GM19035 (cell line): ENCODE measurements around the gene CRLF3.
"Not testable (repeated sequence)": the region's sequence is repeated elsewhere in the genome, so short reads cannot be mapped to it uniquely, and the experiment has no call there.

Experiments used
- ATAC-seq: cut with Tn5 transposase; IDR thresholded peaks from one replicate; pipeline ENCODE4 v1.9.1; 2021; ENCODE audit not compliant: unreplicated experiment

Gene CRLF3

DNA sequence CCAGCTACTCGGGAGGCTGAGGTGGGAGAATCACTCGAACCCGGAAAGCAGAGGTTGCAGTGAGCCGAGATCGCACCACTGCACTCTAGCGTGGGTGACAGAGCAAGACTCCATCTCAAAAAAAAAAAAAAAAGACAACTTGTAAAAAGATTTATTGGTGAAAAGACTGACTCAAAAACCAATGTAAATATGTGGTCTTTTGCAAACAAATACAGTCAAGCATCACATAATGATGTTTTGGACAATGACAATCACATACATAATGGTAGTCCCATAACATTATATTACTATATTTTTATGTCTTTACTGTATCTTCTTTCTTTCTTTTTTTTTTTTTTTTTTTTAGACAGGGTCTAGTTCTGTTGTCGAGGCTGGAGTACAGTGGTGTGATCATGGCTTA lies 8.3 kb downstream of the CRLF3 start:
- no peak for ATAC-seq

DNA sequence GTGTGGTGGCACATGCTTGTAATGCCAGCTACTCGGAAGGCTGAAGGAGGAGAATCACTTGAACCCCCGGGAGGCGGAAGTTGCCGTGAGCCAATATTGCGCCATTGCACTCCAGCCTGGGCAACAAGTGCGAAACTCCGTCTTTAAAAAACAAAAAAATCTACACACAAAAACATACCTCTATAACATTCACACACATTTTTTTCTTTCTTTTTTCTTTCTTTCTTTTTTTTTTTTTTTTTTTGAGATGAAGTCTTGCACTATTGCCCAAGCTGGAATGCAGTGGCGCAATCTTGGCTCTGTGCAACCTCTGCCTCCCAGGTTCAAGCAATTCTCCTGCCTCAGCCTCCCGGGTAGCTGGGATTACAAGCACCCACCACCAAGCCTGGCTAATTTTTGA lies 9.6 kb downstream of the CRLF3 start:
- not testable (repeated sequence) for ATAC-seq

- ATAC-seq: not testable (repeated sequence)
Observed at GRCh38 chr17:30814236-30814635, 10.3 kb downstream of the CRLF3 start.

GRCh38 chr17:30812218-30813177 lies 12.0 kb downstream of the CRLF3 start:
- ATAC-seq: no peak

- no peak for ATAC-seq
Observed at GRCh38 chr17:30809867-30810266, 14.6 kb downstream of the CRLF3 start.

DNA sequence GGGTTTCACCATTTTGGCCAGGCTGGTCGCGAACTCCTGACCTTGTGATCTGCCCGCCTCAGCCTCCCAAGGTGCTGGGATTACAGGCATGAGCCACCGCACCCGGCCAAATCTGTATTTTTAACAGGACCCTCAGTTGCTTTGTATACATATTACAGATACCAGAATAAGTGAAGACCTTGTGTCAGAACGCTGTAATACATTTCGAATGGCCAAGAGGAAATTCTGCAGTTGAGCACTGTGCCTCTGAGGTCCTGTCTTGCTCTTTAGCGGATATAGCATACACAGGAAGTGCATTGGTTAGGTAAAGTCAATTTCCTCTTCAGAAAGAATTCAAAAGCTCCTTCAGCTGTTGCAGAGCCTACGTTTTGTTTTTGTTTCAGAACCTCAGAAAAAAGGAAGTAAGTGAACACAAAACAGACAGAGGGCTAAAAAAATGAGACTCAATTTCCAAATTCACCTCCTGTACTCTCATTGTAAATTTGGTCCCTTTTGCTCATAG lies 15.7 kb downstream of the CRLF3 start:
- peak; percentile 76 for ATAC-seq

DNA sequence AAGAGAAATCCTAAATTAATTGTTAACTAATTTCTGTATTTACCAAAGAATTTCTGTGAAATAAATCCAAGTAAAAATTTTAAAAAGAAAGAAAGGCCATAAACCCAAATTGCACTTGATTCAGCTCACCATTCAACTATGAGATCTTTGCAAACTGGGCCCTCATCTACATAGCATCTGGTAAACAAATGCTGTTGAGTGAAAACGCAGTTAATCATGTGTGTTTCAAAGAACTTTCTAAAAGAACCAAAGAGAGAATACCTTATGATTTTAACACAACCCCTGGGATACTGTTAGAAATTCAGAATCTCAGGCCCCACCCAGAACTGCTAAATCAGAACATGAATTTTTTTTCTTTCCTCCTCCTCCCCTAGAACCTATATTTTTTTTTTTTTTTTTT lies 16.6 kb downstream of the CRLF3 start:
- ATAC-seq: no peak

- no peak for ATAC-seq
Observed at GRCh38 chr17:30805944-30806456, 18.5 kb downstream of the CRLF3 start.

DNA sequence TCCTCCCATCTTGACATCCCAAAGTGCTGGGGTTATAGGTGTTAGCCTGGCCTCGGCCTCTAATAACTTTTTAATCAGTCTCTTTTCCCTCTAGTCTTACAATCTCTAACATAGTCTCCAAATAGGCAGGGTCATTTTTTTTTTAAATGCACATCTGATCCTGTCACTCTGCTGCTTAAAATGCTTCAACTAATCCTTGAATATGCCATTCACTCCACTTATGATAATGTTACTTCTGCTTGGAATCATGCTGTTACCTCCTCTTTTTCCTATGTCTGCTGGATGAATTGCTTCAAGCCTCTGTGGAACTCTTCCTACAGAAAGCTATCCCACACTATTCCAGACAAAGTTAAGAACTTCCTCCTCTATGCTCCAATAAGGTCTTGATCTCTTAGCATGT lies 22.8 kb downstream of the CRLF3 start:
- ATAC-seq: no peak

DNA sequence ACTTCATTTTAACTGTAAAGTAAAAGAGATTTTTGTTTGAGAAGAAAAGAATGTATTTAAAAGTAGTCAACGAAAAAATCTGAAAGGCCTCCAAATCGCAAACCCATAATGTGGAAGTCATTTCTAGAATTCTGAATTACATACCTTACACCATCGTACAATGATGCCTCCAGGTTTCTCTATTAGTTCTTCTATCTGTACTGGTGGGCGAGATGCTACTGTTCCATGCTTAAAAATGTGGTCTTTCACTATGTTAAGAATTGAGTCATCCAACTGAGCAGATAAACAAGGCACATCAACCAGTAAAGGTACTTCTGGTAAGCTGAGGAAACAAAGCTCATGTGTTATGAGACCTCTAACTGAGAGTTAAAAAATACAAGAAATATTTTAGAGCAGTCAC lies 28.5 kb downstream of the CRLF3 start:
- no peak for ATAC-seq

GRCh38 chr17:30794372-30794771 lies 30.1 kb downstream of the CRLF3 start:
- no peak for ATAC-seq

DNA sequence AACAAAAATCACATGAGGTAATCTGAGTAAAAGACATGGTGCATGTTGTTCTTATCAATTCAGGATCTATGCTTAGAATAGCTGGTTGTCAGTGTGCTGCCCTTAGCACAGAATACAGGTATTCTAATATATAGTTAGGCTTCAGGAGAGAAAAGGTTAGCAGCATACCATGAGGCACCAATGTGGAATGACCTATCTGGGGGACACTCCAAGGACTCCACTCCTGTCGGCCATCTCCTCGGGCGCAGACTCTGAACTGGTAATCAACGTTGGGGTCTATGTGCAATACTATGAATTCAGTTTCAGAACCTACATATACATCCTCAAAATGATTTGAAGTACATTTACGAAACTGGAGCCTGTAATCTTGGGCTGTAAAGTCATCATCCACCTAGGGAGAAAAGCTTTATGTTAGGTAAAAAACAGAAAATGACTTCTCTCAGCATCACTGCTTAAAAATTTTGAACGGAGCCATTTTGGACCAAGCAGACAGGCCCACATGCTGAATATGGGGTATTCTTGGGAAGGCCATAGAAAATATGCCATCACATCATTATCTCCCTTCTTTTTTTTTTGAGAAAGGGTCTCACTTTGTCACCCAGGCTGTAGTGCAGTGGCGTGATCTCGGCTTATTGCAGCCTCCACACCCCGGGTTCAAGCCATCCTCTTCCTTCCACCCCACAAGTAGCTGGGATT lies 31.1 kb downstream of the CRLF3 start:
- ATAC-seq: no peak

DNA sequence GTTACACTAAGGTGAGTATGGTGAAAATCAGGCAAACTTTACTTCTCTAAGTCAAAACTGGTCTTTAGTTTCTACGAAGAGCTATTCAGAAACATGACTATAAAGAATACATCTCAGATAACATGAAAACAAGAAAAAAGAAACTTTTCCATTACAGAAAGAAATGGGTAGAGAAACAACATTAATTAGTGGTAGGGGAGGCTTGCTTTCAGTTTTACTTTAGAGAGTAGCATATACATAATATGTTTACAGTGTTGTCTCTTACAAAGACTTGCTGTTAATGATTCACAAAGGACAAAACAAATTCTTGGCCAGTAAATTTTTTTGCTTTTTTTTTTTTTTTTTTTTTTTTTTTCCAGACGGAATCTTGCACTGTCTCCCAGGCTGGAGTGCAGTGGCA lies 34.2 kb downstream of the CRLF3 start:
- no peak for ATAC-seq

GRCh38 chr17:30788918-30789317 lies 35.6 kb downstream of the CRLF3 start:
- ATAC-seq: no peak

DNA sequence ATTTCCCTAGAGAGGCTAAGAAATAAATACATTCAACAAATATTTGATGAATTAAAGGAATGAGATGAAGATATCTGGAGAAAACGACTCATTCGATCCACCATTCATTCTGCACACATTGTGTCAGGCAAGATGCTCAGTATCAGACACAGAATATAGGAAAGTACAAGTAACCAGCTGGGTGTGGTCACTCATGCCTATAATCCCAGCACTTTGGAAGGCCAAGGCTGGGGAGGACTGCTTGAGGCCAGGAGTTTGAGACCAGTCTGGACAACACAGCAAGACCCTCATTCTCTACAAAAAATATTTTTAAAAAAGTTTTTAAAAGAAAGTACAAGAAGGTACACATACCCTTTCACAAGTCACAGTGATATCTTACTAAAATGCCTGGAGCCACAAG lies 42.3 kb downstream of the CRLF3 start:
- no peak for ATAC-seq

- ATAC-seq: no peak
Observed at GRCh38 chr17:30780343-30780742, 44.1 kb downstream of the CRLF3 start.

GRCh38 chr17:30768771-30769170 lies 55.7 kb downstream of the CRLF3 start:
- not testable (repeated sequence) for ATAC-seq

DNA sequence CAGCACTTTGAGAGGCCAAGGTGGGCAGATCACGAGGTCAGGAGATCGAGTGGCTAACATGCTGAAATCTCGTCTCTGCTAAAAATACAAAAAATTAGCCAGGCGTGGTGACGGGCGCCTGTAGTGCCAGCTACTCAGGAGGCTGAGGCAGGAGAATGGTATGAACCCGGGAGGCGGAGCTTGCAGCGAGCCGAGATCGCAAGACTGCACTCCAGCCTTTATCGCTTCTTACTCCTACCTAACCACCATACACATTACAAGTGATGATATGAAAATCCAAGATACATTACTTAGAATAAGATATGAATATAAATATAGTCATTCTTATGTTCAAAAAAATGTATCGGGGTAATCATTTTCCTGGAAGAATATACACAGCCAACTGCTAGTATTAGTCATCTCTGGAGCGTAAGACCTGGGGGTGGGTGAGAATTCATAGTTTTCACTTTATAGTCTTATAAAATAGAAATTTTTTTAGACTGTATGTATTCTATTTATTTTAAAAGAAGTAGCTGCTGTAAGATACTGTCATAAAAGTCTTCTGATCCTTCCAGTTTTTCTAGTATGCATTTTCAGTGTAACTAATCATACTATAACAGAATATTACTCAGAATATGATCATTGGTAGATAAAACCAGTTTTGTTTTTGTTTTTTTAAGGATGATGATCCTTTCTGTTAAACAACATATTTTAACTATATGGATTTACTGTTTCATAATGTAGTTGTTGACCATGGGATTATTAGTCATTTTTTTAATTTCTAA lies 56.7 kb downstream of the CRLF3 start:
- not testable (repeated sequence) for ATAC-seq

DNA sequence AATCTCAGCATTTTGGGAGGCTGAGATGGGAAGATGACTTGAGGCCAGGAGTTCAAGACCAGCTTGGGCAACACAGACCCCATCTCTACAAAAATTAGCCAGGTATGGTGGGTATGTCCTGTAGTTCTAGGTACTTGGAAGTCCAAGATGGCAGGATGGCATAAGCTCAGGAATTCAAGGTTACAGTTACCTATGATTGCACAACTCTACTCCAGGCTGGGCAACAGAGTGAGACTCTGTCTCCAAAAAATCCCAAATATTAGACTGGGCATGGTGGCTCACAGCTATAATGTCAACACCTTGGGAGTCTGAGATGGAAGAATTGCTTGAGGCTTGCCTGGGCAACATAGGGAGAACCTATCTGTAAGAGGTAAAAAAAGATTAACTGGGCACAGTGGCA lies 63.4 kb downstream of the CRLF3 start:
- no peak for ATAC-seq

- not testable (repeated sequence) for ATAC-seq
Observed at GRCh38 chr17:30753291-30753690, 71.2 kb downstream of the CRLF3 start.

- not testable (repeated sequence) for ATAC-seq
Observed at GRCh38 chr17:30750982-30751381, 73.5 kb downstream of the CRLF3 start.
